Heart left ventricle (tissue), 16 donors: ENCODE measurements around the gene CRIM1. TPM values are rescaled to one million over a fixed set of nuclear protein-coding genes. Genes with fewer than 3 reads are reported as not detected.

Source experiments
- ATAC-seq, 4 donors: fragments of 200-7000 bp; cut with Tn5 transposase; one replicate each; pipeline ENCODE4 v1.9.1; 2020 to 2022; ENCODE audit warnings: moderate library complexity in 4 of 4, mild to moderate bottlenecking in 3 of 4, moderate number of reproducible peaks in 1 of 4
- DNase-seq, 5 donors: peaks; one replicate each; pipeline ENCODE4 v3.0.0-alpha.2; 2020
- H3K27ac ChIP-seq, 12 donors: fragments of 200-600 bp; sonication (generic) in 4 of 12; one replicate each; pipeline versions ENCODE4 v1.5.0 to v1.8.0; 2016 to 2022; ENCODE audit warnings: mild to moderate bottlenecking in 2 of 12
- H3K27me3 ChIP-seq, 9 donors: fragments of 200-600 bp; sonication (generic) in 2 of 9; one replicate each; pipeline versions ENCODE4 v1.5.1 to v1.8.0; 2016 to 2022; ENCODE audit warnings: mild to moderate bottlenecking in 3 of 9
- H3K36me3 ChIP-seq, 9 donors: fragments of 200-600 bp; sonication (generic) in 2 of 9; one replicate each; pipeline versions ENCODE4 v1.5.0 to v1.8.0; 2018 to 2022; ENCODE audit warnings: mild to moderate bottlenecking in 2 of 9
- H3K4me1 ChIP-seq, 12 donors: fragments of 200-600 bp; sonication (generic) in 4 of 12; one replicate each; pipeline versions ENCODE4 v1.5.0 to v1.8.0; 2016 to 2022; ENCODE audit warnings: mild to moderate bottlenecking in 3 of 12
- H3K4me3 ChIP-seq, 12 donors: fragments of 200-600 bp; sonication (generic) in 4 of 12; one replicate each; pipeline versions ENCODE4 v1.5.0 to v1.8.0; 2017 to 2022; ENCODE audit warnings: mild to moderate bottlenecking in 9 of 12, moderate library complexity in 4 of 12
- H3K9me3 ChIP-seq, 12 donors: fragments of 200-600 bp; sonication (generic) in 4 of 12; one replicate each; pipeline versions ENCODE4 v1.5.0 to v1.8.0; 2016 to 2022; ENCODE audit warnings: mild to moderate bottlenecking in 1 of 12
- POLR2A ChIP-seq, 2 donors: fragments of 450-650 bp; IDR thresholded peaks; one replicate each; pipeline ENCODE4 v1.6.1; 2017; ENCODE audit warnings: antibody characterized with exemption in 2 of 2, mild to moderate bottlenecking in 2 of 2, moderate library complexity in 2 of 2
- WGBS, 4 donors: extraction: QIAGEN DNeasy Blood & Tissue Kit in 2 of 4; methylation state at CpG; one replicate each; pipeline versions ENCODE4 v1.1.5 to v1.1.7; 2013 to 2018; 5-methylcytosine and 5-hydroxymethylcytosine counted together
- intact Hi-C, 10 donors: fragments of 100-400 bp; cut with DNase I; formaldehyde crosslinking; loops; one replicate each; pipeline versions ENCODE4 v1.11.1 to v1.14.2; 2022
- polyA plus RNA-seq, 2 donors: library from polyadenylated mRNA; stranded (reverse); fragments of 200-250 nt; gene quantifications; one replicate each; pipeline ENCODE4 v1.2.3, GENCODE V29; 2013
- total RNA-seq, 9 donors: library from RNA; depleted of rRNA in 2 of 9; stranded (reverse); fragments of >200 nt in 2 of 9; fragmentation: NEBNext Ultra II Directional in 3 of 9; extraction: Animal tissue kit (Norgen Biotek cat#: 25700) in 3 of 9; gene quantifications; one replicate each; pipeline versions ENCODE4 v1.1.0 to v1.2.4, GENCODE V29; 2016 to 2023
- TF ChIP-seq, protein P1 (sequence below), 12 donors: fragments of 200-600 bp; sonication (generic) in 4 of 12; IDR thresholded peaks; one replicate each; pipeline versions ENCODE4 v1.5.0 to v1.8.0; 2018 to 2022; ENCODE audit warnings: antibody characterized with exemption in 12 of 12, mild to moderate bottlenecking in 5 of 12
- donor health status: ischemic (EF 13 %, LVEDD 7.1; RV severe dilation, severe dysfunction).
- donor health status: healthy with polysubstance abuse.
- donor health status: DM: no; HTN: yes; CAD: no.
- donor health status: DM: no; HTN: no; CAD: no.
- donor health status: ischemic (EF 25% LVEDD 6.9; RV normal size, moderate dysfunction).
- donor health status: ischemic (EF 25% LVEDD 5.7; RV mildly dilated, moderate dysfunction).
- donor health status: healthy.
- donor health status: DM: yes; HTN: yes; CAD: no.
- donor health status: ischemic (EF 35%, LVEDD 5.7; RV mildly dilated, moderate dysfunction).
- donor health status: nonischemic (EF 11% LVEDD 7.7; RV severe dilation, severe dysfunction).
- donor health status: DM: yes; HTN: yes; CAD: no.
- donor health status: PGD.
- donor health status: ischemic (EF 29% LVEDD 5.4; RV normal size, mild dysfunction).
- donor health status: nonischemic (EF 23%, LVEDD 6.1; RV moderate dilation, normal function).

The CRIM1 gene
- total and polyA plus RNA-seq, 11 donors, result 14.7 to 120 (median 81.8) TPM

GRCh38 chr2:36403675-36404230 is 48.2 kb downstream of the CRIM1 start:
- intact Hi-C loops, result loop anchor here in 1 of 10 donors (5.0 kb wide), 1 partner anchor 41 kb away; no protein-coding TSS in a partner anchor
- peak in 1 of 4 donors; percentile 45 for ATAC-seq
- WGBS, 4 donors, result 59 to 70% (median 60%) methylated on average over 1 of the region's 1 CpG
- DNase-seq, result no peak
- no peaks in the 10 kb centered on the region for H3K9me3 ChIP-seq
- H3K4me1 ChIP-seq, result peaks cover 9 to 57% (median 31%) of the 10 kb centered on the region in 12 donors
- TF ChIP-seq, protein P1, sequence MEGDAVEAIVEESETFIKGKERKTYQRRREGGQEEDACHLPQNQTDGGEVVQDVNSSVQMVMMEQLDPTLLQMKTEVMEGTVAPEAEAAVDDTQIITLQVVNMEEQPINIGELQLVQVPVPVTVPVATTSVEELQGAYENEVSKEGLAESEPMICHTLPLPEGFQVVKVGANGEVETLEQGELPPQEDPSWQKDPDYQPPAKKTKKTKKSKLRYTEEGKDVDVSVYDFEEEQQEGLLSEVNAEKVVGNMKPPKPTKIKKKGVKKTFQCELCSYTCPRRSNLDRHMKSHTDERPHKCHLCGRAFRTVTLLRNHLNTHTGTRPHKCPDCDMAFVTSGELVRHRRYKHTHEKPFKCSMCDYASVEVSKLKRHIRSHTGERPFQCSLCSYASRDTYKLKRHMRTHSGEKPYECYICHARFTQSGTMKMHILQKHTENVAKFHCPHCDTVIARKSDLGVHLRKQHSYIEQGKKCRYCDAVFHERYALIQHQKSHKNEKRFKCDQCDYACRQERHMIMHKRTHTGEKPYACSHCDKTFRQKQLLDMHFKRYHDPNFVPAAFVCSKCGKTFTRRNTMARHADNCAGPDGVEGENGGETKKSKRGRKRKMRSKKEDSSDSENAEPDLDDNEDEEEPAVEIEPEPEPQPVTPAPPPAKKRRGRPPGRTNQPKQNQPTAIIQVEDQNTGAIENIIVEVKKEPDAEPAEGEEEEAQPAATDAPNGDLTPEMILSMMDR (IDR thresholded peaks at IDR 0.05), result no peak
- no peak for TF ChIP-seq POLR2A (IDR thresholded peaks at IDR 0.05)
- no peak overlapping the region for H3K4me3 ChIP-seq
- H3K27ac ChIP-seq, result peak overlapping the region in 2 of 12 donors; percentile 0 to 1
- no peaks in the 10 kb centered on the region for H3K27me3 ChIP-seq
- peaks cover 0 to 3% (median 0%) of the 10 kb centered on the region in 9 donors for H3K36me3 ChIP-seq

GRCh38 chr2:36404318-36404717 is 48.7 kb downstream of the CRIM1 start:
- DNase-seq, result no peak
- 82 to 95% (median 89%) methylated on average over 3 of the region's 3 CpGs for WGBS, 4 donors
- Histone ChIP-seq H3K36me3 (peaks cover 0 to 3% (median 0%) of the 10 kb centered on the region in 9 donors), H3K4me1 (peaks cover 9 to 60% (median 36%) of the 10 kb centered on the region in 12 donors), H3K9me3 (no peaks in the 10 kb centered on the region), H3K27ac (peak overlapping the region in 3 of 12 donors; percentile 0 to 11 (median 6)), H3K27me3 (no peaks in the 10 kb centered on the region), H3K4me3 (no peak overlapping the region)
- TF ChIP-seq, protein P1 (IDR thresholded peaks at IDR 0.05), result no peak
- TF ChIP-seq POLR2A (IDR thresholded peaks at IDR 0.05), result no peak
- no peak for ATAC-seq
- intact Hi-C loops, result loop anchor here in 1 of 10 donors (5.0 kb wide), 1 partner anchor 42 kb away; no protein-coding TSS in a partner anchor

DNA sequence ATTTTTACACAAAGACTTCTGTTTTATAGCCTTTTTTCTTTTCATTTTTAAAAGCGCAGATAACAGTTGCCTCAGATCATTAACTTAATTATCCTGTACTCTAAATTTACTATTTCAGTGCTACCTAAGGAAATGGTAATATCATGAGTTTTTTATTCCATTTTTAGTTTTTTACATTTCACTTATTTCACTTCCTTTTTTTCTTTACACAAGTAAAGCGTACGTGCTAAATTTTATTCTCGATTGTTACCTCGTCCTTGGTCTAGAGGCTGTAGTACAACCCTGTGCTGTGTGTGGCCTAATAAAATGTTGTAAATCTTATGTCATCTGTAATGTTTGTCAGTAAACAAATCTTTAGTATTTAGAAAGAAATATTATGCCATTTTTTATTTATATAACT is 49.2 kb downstream of the CRIM1 start:
- peak overlapping the region in 5 of 12 donors; percentile 4 to 26 (median 9) for H3K27ac ChIP-seq
- no peaks in the 10 kb centered on the region for H3K27me3 ChIP-seq
- ATAC-seq (no peak), DNase-seq (no peak)
- intact Hi-C loops, result loop anchor here in 6 of 10 donors (5.0 kb wide), 3 partner anchors 32 to 47 kb away; partner anchors contain the start of gene CRIM1 (in 4 of the 6)
- no peaks in the 10 kb centered on the region for H3K9me3 ChIP-seq
- H3K36me3 ChIP-seq, result peaks cover 0 to 3% (median 0%) of the 10 kb centered on the region in 9 donors
- 68 to 77% (median 73%) methylated on average over 5 of the region's 5 CpGs for WGBS, 4 donors
- no peak for TF ChIP-seq POLR2A (IDR thresholded peaks at IDR 0.05)
- TF ChIP-seq, protein P1 (IDR thresholded peaks at IDR 0.05), result no peak
- no peak overlapping the region for H3K4me3 ChIP-seq
- H3K4me1 ChIP-seq, result peaks cover 9 to 62% (median 40%) of the 10 kb centered on the region in 12 donors

DNA sequence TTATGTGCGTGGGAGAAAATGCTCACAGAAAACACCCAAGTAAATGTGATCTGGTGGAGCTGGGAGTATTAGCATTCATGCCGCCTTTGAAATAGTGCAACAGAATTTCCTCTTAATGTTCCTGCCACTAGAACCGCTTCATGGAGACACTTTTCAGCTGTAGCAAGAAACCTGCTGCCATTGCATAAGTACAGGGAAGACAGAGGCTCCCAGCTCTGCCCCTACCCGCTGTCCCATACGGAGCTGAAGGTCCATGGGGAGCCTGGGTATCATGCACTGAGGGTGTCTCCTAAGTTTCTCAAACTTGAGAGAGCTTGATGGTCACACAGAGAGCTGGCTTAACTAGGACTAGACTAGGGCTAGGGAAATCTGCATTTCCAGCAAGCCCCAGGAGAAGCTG is 49.6 kb downstream of the CRIM1 start:
- intact Hi-C loops, result loop anchor here in 5 of 10 donors (5.0 kb wide), 2 partner anchors 33 to 48 kb away; partner anchors contain the start of gene CRIM1 (in 4 of the 5)
- H3K4me1 ChIP-seq, result peaks cover 9 to 65% (median 44%) of the 10 kb centered on the region in 12 donors
- TF ChIP-seq, protein P1 (IDR thresholded peaks at IDR 0.05), result no peak
- no peak for TF ChIP-seq POLR2A (IDR thresholded peaks at IDR 0.05)
- peak overlapping the region in 4 of 12 donors; percentile 4 to 26 (median 8) for H3K27ac ChIP-seq
- WGBS, 4 donors, result 69 to 89% (median 78%) methylated on average over 5 of the region's 5 CpGs
- no peak for ATAC-seq
- peaks cover 0 to 3% (median 0%) of the 10 kb centered on the region in 9 donors for H3K36me3 ChIP-seq
- no peak for DNase-seq
- no peaks in the 10 kb centered on the region for H3K27me3 ChIP-seq
- H3K9me3 ChIP-seq, result no peaks in the 10 kb centered on the region
- H3K4me3 ChIP-seq, result no peak overlapping the region
